ENCODE data around the gene IGFN1.

IGFN1 gene

GRCh38 chr1:201217146-201217545 lies 26.5 kb downstream of the IGFN1 start:
- no peak overlapping the region for H3K4me2 ChIP-seq (ENCODE audit: low read depth, low read length, poor library complexity, severe bottlenecking)
- no peak overlapping the region for H3K27ac ChIP-seq (ENCODE audit: low read depth, low read length)
- TF ChIP-seq CTCF (IDR thresholded peaks at IDR 0.05; ENCODE audit: insufficient read depth, low read length, poor library complexity, severe bottlenecking) (no peak), EZH2phosphoT487 (conservative IDR thresholded peaks at IDR 0.05; ENCODE audit: low read length) (no peak)
- H3K9me2 ChIP-seq (replicated peaks; ENCODE audit: insufficient read depth, low read length), result no peaks in the 10 kb centered on the region
- no peaks in the 10 kb centered on the region for H4K20me1 ChIP-seq (ENCODE audit: low read depth, low read length)
- H3K27me3 ChIP-seq (ENCODE audit: low read length), result no peaks in the 10 kb centered on the region
- H3K36me3 ChIP-seq (ENCODE audit: low read length), result no peaks in the 10 kb centered on the region
- no peaks in the 10 kb centered on the region for H3K9me3 ChIP-seq (ENCODE audit: insufficient read depth, low read length)
- no peak overlapping the region for H3K4me3 ChIP-seq (ENCODE audit: insufficient read depth, low read length, poor library complexity, severe bottlenecking)
- no peaks in the 10 kb centered on the region for H3K79me2 ChIP-seq (ENCODE audit: insufficient read depth, low read length)
- no peak overlapping the region for H3K9ac ChIP-seq (ENCODE audit: low read length)
- no peaks in the 10 kb centered on the region for H3F3A ChIP-seq (ENCODE audit: insufficient read depth)
- H2AFZ ChIP-seq (ENCODE audit: low read depth, low read length, severe bottlenecking), result no peak overlapping the region

- no peak overlapping the region for H2AFZ ChIP-seq (ENCODE audit: low read depth, low read length, severe bottlenecking)
- H4K20me1 ChIP-seq (ENCODE audit: low read depth, low read length), result no peaks in the 10 kb centered on the region
- no peak overlapping the region for H3K9ac ChIP-seq (ENCODE audit: low read length)
- H3F3A ChIP-seq (ENCODE audit: insufficient read depth), result no peaks in the 10 kb centered on the region
- H3K9me3 ChIP-seq (ENCODE audit: insufficient read depth, low read length), result no peaks in the 10 kb centered on the region
- H3K4me3 ChIP-seq (ENCODE audit: insufficient read depth, low read length, poor library complexity, severe bottlenecking), result no peak overlapping the region
- TF ChIP-seq CTCF (IDR thresholded peaks at IDR 0.05; ENCODE audit: insufficient read depth, low read length, poor library complexity, severe bottlenecking) (no peak), EZH2phosphoT487 (conservative IDR thresholded peaks at IDR 0.05; ENCODE audit: low read length) (no peak)
- no peaks in the 10 kb centered on the region for H3K9me2 ChIP-seq (replicated peaks; ENCODE audit: insufficient read depth, low read length)
- H3K27ac ChIP-seq (ENCODE audit: low read depth, low read length), result no peak overlapping the region
- H3K4me2 ChIP-seq (ENCODE audit: low read depth, low read length, poor library complexity, severe bottlenecking), result no peak overlapping the region
- H3K27me3 ChIP-seq (ENCODE audit: low read length), result no peaks in the 10 kb centered on the region
- no peaks in the 10 kb centered on the region for H3K79me2 ChIP-seq (ENCODE audit: insufficient read depth, low read length)
- no peaks in the 10 kb centered on the region for H3K36me3 ChIP-seq (ENCODE audit: low read length)
These were observed 27.2 kb downstream of the IGFN1 start for GRCh38 chr1:201217851-201218250.

- H3K27me3 ChIP-seq (ENCODE audit: low read length), result no peaks in the 10 kb centered on the region
- H3K9ac ChIP-seq (ENCODE audit: low read length), result no peak overlapping the region
- H3K79me2 ChIP-seq (ENCODE audit: insufficient read depth, low read length), result no peaks in the 10 kb centered on the region
- H2AFZ ChIP-seq (ENCODE audit: low read depth, low read length, severe bottlenecking), result no peak overlapping the region
- H3K4me3 ChIP-seq (ENCODE audit: insufficient read depth, low read length, poor library complexity, severe bottlenecking), result no peak overlapping the region
- H3K4me2 ChIP-seq (ENCODE audit: low read depth, low read length, poor library complexity, severe bottlenecking), result no peak overlapping the region
- H3K36me3 ChIP-seq (ENCODE audit: low read length), result no peaks in the 10 kb centered on the region
- H3K9me3 ChIP-seq (ENCODE audit: insufficient read depth, low read length), result no peaks in the 10 kb centered on the region
- H3F3A ChIP-seq (ENCODE audit: insufficient read depth), result no peaks in the 10 kb centered on the region
- no peaks in the 10 kb centered on the region for H4K20me1 ChIP-seq (ENCODE audit: low read depth, low read length)
- no peaks in the 10 kb centered on the region for H3K9me2 ChIP-seq (replicated peaks; ENCODE audit: insufficient read depth, low read length)
- H3K27ac ChIP-seq (ENCODE audit: low read depth, low read length), result no peak overlapping the region
- TF ChIP-seq CTCF (IDR thresholded peaks at IDR 0.05; ENCODE audit: insufficient read depth, low read length, poor library complexity, severe bottlenecking), result no peak
- TF ChIP-seq EZH2phosphoT487 (conservative IDR thresholded peaks at IDR 0.05; ENCODE audit: low read length), result no peak
These were observed 27.8 kb downstream of the IGFN1 start for GRCh38 chr1:201218409-201218808.
